GM12891 (cell line): ENCODE results near the gene NRXN3.

Experiments
- POLR2A ChIP-seq: IDR thresholded peaks from 2 replicates; pipeline ENCODE4 v1.6.1; 2011; ENCODE audit warnings: low read depth, low read length, control low read depth
- SPI1 ChIP-seq: IDR thresholded peaks from 2 replicates; pipeline ENCODE4 v1.6.1; 2011; ENCODE audit warnings: low read depth, low read length, control low read depth
- TAF1 ChIP-seq: IDR thresholded peaks from 2 replicates; pipeline ENCODE4 v1.6.1; 2011; ENCODE audit warnings: low read depth, low read length, control low read depth

DNA sequence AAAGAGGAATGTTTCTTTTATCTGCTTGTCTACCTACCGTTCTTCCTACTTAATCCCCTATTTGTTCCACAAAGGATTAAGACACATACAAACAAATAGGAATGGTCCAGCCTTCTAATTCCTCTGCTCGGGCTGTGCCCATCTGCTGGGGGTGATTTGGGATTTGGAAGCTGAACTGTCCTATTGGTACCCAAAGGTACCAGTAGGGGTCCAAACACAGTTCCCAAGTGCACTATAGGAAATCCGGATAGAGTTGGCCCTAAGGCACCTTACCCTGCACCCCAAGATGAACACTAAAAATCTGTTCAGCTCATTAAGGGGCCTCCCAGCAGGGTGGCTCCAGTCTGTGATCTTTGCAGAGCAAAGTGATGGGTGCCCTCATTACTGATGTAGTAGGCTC lies 566.9 kb downstream of the NRXN3 start:
- TF ChIP-seq TAF1 (no peak), POLR2A (no peak), SPI1 (no peak)
